Right cardiac atrium (tissue), 5 donors: ENCODE measurements around the gene RALGAPA1. TPM values are rescaled to one million over a fixed set of nuclear protein-coding genes. Genes with fewer than 3 reads are reported as not detected.

ENCODE experiments used
- ATAC-seq, 2 donors: fragments of 200-7000 bp; cut with Tn5 transposase; one replicate each; pipeline versions ENCODE4 v1.8.0 to v1.9.1; 2020; ENCODE audit warnings: moderate library complexity in 2 of 2, mild to moderate bottlenecking in 1 of 2
- DNase-seq, 3 donors: peaks; one replicate each; pipeline ENCODE4 v3.0.0-alpha.2; 2020
- H3K27ac ChIP-seq: one replicate; pipeline ENCODE4 v1.5.1; 2013; ENCODE audit warnings: mild to moderate bottlenecking, low read length, control low read depth, moderate library complexity
- H3K27me3 ChIP-seq: one replicate; pipeline ENCODE4 v1.6.1; 2013; ENCODE audit not compliant: control insufficient read depth, insufficient read depth
- H3K4me1 ChIP-seq: one replicate; pipeline ENCODE4 v1.6.1; 2013; ENCODE audit warnings: low read length; ENCODE audit not compliant: control insufficient read depth, insufficient read depth
- H3K4me3 ChIP-seq: one replicate; pipeline ENCODE4 v1.5.1; 2013; ENCODE audit warnings: low read length, control low read depth
- H3K9me3 ChIP-seq: one replicate; pipeline ENCODE4 v1.6.1; 2013; ENCODE audit warnings: low read length; ENCODE audit not compliant: control insufficient read depth
- WGBS: extraction: QIAGEN DNeasy Blood & Tissue Kit; methylation state at CpG from one replicate; pipeline ENCODE4 v1.1.7; 2013; 5-methylcytosine and 5-hydroxymethylcytosine counted together
- intact Hi-C, 4 donors: fragments of 100-400 bp; cut with DNase I; formaldehyde crosslinking; loops; one replicate each; pipeline versions ENCODE4 v1.11.0 to v1.14.0; 2022 to 2023
- polyA plus RNA-seq: library from polyadenylated mRNA; stranded (reverse); fragments of 200-250 nt; gene quantifications from one replicate; pipeline ENCODE4 v1.2.3, GENCODE V29; 2013
- total RNA-seq, 4 donors: library from RNA; stranded (reverse); fragmentation: NEBNext Ultra II Directional; extraction: Animal tissue kit (Norgen Biotek cat#: 25700); gene quantifications; one replicate each; pipeline ENCODE4 v1.2.1, GENCODE V29; 2021
- donor health status: healthy with polysubstance abuse.
- donor health status: DM: no; HTN: yes; CAD: no.
- donor health status: DM: no; HTN: no; CAD: no.
- donor health status: DM: no; HTN: yes; CAD: no; lungs with severe emphysema.
- donor health status: DM: yes; HTN: yes; CAD: no.

The RALGAPA1 gene
- total and polyA plus RNA-seq, 5 donors: 11.6 to 47.4 (median 40.7) TPM

DNA sequence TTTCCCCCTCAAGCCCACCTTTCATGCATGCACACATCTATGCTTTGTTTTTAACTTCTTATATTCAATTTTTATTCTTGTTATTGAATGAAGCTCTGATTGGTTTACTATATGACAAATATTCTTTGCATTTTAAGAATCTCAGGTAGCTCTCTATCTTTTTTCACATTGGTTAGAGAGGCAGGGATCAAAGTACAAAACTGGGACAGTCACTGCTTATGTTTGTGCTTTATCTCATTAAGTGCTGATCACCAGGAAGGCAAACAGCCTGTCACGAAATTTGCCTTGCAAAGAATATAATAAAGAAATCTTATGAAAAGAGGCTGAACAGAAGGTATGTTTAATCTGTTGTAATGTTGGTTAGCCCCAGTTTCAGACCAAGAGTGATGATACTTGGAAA lies 304.8 kb downstream of the RALGAPA1 start:
- Histone ChIP-seq H3K27me3 (peaks cover 2% of the 10 kb centered on the region), H3K4me1 (no peaks in the 10 kb centered on the region), H3K4me3 (no peak overlapping the region), H3K27ac (no peak overlapping the region), H3K9me3 (peaks cover 2% of the 10 kb centered on the region)
- DNase-seq: no peak
- ATAC-seq: no peak
- WGBS: 40% methylated on average over 1 of the region's 1 CpG
- intact Hi-C loops: no loop called here

DNA sequence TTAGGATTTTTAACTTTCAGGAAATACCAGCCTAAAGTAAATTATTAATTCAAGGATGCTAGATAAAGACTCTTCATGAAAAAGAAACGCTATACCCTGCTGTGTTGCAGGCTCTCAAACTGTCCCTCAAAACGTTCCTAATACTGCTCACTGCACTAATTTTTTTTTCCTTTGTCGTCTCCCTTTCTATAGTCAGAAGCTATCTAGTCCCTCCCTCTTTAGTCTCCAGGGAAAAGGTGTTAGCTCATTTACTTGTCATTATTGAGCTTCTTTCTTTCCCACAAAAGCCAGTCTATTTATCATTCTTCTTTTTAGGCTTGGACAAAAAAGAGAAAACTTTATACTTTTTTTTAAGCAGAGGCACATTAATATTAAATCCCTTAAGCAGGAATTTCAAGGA lies 305.4 kb downstream of the RALGAPA1 start:
- Histone ChIP-seq H3K27me3 (peaks cover 2% of the 10 kb centered on the region), H3K27ac (no peak overlapping the region), H3K4me1 (no peaks in the 10 kb centered on the region), H3K9me3 (peaks cover 2% of the 10 kb centered on the region), H3K4me3 (no peak overlapping the region)
- WGBS: 22% methylated on average over 3 of the region's 3 CpGs
- no peak for DNase-seq
- intact Hi-C loops: no loop called here
- no peak for ATAC-seq

DNA sequence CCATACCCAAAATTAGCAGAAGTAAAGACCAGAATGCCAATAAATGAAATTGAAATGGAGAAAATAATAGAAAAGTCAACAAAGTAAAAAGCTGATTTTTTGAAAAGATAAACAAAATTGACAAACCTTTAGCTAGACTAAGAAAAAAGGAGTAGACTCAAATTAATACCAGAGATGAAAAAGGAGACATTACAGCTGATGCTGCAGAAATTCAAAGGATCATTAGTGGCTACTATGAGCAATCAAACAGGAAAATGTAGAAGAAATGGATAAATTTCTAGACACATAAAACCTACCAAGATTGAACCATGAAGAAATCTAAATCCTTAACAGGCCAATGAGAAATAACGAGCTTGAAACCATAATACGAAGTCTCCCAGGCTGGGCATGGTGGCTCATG lies 309.9 kb downstream of the RALGAPA1 start:
- peaks cover 2% of the 10 kb centered on the region for H3K27me3 ChIP-seq
- H3K27ac ChIP-seq: no peak overlapping the region
- no peak for DNase-seq
- no peak for ATAC-seq
- intact Hi-C loops: no loop called here
- peaks cover 4% of the 10 kb centered on the region for H3K9me3 ChIP-seq
- no peak overlapping the region for H3K4me3 ChIP-seq
- H3K4me1 ChIP-seq: no peaks in the 10 kb centered on the region
- 92% methylated on average over 2 of the region's 2 CpGs for WGBS

DNA sequence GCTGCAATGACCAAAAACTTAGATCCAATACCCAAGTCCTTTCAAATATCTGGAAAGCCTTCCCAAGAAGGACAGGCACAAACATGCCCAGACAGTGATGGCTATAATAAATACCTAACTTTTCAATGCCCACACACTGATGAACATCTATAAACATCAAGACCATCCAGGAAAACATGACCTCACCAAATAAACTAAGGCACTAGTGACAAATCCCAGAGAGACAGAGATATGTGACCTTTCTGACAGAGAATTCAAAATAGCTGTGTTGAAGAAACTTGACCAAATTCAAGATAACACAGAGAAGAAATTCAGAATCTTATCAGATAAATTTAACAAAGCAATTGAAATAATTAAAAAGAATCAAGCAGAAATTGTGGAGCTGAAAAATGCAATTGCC lies 313.8 kb downstream of the RALGAPA1 start:
- H3K4me1 ChIP-seq: no peaks in the 10 kb centered on the region
- H3K4me3 ChIP-seq: no peak overlapping the region
- no peaks in the 10 kb centered on the region for H3K27me3 ChIP-seq
- no peak overlapping the region for H3K27ac ChIP-seq
- DNase-seq (no peak), ATAC-seq (no peak)
- peaks cover 2% of the 10 kb centered on the region for H3K9me3 ChIP-seq
- intact Hi-C loops: no loop called here

DNA sequence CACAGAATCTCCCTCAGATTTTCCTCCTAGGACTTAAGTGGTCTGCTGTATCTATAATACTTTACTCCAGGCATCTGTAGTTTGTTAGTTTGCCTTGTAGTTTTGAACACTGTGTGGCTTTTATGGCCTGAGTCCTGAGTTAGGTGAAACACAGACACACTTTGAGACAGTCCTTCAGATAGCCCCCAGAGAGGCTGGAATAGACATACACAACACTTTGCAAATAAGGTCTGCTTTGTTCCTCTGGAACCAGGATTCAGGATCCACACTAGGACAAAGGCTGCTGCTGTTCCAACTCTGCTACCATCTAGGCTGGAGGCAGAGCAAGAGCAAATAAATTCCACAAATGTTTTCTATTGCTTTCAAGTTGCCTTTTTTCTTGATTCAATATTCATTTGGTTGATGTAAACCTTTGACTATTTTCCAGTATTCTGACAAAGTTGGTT lies 316.5 kb downstream of the RALGAPA1 start:
- DNase-seq (no peak), ATAC-seq (no peak)
- peaks cover 2% of the 10 kb centered on the region for H3K9me3 ChIP-seq
- H3K27me3 ChIP-seq: no peaks in the 10 kb centered on the region
- H3K27ac ChIP-seq: no peak overlapping the region
- intact Hi-C loops: no loop called here
- no peak overlapping the region for H3K4me3 ChIP-seq
- H3K4me1 ChIP-seq: no peaks in the 10 kb centered on the region

Other genes starting within 250 kb of the RALGAPA1 start
- 10 to 100 TPM; 14.2 to 15.8 (median 14.8) TPM for gene BRMS1L, start 17.0 kb upstream of the RALGAPA1 start, total RNA-seq
- 9.3 TPM for gene BRMS1L, start 17.0 kb upstream of the RALGAPA1 start, polyA plus RNA-seq